Measurements from ENCODE around the gene B3GNT3. TPM values are rescaled to one million over a fixed set of nuclear protein-coding genes. Genes with fewer than 3 reads are reported as not detected.
A peak's percentile ranks its signal among the peaks of the same experiment; 100 is the strongest.
"Not testable (repeated sequence)": the region's sequence is repeated elsewhere in the genome, so short reads cannot be mapped to it uniquely, and the experiment has no call there.

B3GNT3 gene
- total RNA-seq, 1 experiment from 2014 or later = not detected

DNA sequence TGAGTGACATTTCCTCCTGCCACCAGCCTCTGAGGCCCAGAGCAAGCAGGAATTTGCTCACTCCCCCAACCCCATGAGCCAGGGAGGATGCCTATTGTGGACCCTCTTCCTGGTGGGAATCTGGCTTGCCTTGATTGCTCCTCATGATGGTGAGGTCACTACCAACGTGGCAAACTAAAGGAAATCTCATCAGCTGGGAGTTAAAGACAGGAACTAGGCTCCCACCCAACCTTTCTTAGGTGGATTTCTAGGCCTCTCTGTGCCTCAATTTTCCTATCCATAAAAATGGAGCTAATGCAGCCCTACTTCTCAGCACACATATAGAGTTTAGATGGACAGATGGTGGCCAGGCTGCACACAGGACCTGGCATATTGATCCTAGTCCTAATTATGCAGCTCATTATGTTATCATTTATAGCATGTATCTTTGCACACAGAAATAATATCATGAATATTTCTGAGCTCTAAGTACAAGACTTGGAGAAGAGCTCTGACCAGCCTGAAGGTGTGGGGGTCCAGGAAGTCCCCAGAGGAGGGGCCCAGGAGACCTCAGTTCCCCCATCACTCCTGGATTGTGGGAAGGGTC lies 2.0 kb downstream of the B3GNT3 start:
- no peak for DNase-seq (ENCODE audit: low read depth)

- peak; percentile 41 for DNase-seq (ENCODE audit: low read depth)
These were observed 2.7 kb downstream of the B3GNT3 start for GRCh38 chr19:17797424-17798201.

DNA sequence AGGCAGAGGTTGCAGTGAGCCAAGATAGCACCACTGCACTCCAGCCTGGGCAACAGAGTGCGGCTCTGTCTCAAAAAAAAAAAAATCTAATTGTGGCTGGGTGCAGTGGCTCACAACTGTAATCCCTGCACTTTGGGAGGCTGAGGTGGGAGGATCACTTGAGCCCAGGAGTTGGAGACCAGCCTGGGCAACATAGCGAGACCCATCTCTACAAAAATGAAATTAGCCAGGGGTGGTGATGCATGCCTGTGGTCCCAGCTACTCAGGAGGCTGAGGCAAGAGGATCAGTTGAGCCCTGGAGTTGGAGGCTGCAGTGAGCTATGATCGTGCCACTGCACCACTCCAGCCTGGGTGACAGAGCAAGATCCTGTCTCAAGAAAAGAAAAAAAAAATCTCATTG lies 3.7 kb downstream of the B3GNT3 start:
- not testable (repeated sequence) for DNase-seq (ENCODE audit: low read depth)

- DNase-seq (ENCODE audit: low read depth) = no peak
These were observed 7.4 kb downstream of the B3GNT3 start for GRCh38 chr19:17802137-17802858.

DNA sequence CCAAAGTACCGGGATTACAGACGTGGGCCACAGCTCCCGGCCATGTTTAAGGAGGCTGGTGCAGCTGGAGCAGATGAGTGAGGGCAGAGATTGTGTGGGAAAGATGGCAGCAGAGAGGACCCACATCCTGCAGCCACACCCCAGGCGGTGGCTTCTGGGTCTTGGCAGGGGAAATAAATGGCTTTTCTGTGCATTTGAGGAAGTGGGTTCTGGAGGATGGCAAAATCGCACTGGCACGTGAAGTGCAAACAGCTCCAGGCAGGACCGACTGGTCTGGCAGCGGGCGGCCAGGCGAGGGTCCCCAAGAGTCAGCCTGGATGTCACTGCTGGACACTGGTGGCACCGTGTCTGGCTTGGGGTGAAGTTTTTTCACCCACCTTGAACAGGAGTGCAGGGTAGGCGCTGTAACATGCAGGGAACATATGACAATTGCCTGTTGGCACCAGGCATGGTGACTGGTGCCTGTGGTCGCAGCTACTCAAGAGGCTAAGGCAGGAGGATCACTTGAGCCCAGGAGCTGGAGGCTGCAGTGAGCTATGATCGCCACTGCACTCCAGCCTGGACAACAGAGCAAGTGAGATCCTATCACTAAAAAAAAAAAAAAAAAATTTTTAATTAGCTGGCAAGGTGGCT lies 8.4 kb downstream of the B3GNT3 start:
- DNase-seq (ENCODE audit: low read depth) = no peak

DNA sequence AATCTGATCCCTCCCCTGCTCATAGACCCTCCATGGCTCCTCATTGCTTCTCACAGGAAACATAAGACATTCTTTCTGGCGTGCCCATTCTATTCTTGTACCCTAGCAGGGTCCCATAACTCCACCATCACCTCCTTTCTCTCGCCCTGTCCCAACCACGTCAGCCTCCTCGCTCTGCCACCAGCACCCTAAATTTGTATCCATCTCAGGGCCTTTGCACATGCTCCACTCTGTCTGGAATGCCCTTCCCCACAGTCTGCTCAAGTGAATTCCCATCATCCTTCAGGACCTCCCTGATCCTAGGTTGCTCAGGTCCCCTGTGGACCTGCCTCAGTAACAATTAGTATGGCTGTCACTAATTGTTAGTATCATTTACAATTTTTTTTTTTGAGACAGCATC lies 10.5 kb downstream of the B3GNT3 start:
- no peak for DNase-seq (ENCODE audit: low read depth)

DNA sequence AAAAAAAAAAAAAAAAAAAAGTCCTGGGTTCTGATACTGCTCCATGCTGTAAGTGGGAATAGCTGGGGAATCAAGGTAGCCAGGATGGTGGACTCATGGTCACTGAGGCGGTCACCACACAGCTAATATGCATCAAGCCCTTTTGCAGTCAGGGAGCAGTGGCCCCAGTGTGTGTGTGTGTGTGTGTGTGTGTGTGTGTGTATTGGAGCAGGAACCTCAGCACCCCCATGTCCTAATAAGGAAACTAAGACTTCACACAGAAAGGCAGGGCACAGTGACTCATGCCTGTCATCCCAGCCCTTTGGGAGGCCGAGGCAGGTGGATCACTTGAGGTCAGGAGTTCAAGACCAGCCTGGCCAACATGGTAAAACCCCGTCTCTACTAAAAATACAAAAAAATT lies 12.0 kb downstream of the B3GNT3 start:
- DNase-seq (ENCODE audit: low read depth) = no peak

DNA sequence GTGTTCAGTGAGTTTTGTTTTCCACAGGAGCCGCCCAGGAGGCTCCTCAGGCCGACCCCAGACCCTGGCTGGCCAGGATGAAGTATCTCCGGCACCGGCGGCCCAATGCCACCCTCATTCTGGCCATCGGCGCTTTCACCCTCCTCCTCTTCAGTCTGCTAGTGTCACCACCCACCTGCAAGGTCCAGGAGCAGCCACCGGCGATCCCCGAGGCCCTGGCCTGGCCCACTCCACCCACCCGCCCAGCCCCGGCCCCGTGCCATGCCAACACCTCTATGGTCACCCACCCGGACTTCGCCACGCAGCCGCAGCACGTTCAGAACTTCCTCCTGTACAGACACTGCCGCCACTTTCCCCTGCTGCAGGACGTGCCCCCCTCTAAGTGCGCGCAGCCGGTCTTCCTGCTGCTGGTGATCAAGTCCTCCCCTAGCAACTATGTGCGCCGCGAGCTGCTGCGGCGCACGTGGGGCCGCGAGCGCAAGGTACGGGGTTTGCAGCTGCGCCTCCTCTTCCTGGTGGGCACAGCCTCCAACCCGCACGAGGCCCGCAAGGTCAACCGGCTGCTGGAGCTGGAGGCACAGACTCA lies 12.9 kb downstream of the B3GNT3 start:
- DNase-seq (ENCODE audit: low read depth) = no peak

DNA sequence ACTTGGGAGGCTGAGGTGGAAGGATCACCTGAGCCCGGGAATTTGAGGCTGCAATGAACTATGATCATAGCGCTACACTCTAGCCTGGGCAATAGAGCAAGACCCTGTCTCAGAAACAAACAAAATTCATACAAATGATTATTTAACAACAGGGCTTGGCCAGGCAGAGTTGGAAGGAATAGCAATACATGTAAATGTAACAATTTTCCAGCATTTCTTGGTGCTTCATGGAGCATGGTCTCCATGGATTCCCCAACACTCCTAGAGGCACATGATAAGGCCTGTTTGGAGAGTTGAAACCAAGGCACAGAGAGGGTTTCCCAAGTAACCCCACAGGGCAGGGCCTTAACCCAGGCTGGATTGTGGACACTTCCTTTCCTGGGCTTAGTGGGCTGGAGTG lies 16.2 kb downstream of the B3GNT3 start:
- no peak for DNase-seq (ENCODE audit: low read depth)

GRCh38 chr19:17811681-17812080 lies 16.7 kb downstream of the B3GNT3 start:
- DNase-seq (ENCODE audit: low read depth) = no peak

DNA sequence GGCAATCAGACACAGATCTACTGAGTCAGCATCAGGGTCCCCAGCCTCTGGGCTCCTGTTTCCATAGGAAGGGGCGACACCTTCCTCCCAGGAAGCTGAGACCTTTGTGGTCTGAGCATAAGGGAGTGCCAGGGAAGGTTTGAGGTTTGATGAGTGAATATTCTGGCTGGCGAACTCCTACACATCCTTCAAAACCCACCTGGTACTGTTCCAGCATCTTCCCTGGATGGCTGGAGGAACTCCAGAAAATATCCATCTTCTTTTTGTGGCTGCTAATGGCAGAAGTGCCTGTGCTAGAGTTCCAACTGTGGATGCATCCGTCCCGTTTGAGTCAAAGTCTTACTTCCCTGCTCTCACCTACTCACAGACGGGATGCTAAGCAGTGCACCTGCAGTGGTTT lies 17.2 kb downstream of the B3GNT3 start:
- no peak for DNase-seq (ENCODE audit: low read depth)

- DNase-seq (ENCODE audit: low read depth) = no peak
These were observed 22.9 kb downstream of the B3GNT3 start for GRCh38 chr19:17817668-17818363.

DNA sequence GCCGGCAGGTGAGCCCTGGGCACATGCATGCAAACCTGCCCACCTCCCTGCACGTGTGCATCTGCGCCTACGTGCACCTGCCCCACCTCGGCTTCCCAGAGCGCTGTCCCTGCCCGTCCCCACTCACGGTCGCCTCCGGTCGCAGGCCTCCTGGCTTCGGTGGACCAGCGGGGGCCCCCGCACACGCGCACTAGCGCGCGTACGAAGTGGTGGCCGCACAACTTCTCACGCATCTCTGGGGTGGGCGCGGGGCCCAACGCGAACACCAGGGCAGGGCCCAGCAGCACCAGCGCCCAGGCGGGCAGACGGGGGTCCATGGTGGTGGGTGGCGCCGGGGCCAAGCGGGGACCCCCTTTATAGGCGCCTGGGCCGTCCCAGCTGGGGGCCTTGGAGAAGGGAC lies 26.3 kb downstream of the B3GNT3 start, which contains the start of gene INSL3:
Gene INSL3 (minus strand): TSS at position 330 of the 400 bp plus-strand sequence. CDS start 13 bp downstream, at position 317.
- DNase-seq (ENCODE audit: low read depth) = no peak

- DNase-seq (ENCODE audit: low read depth) = no peak
These were observed 29.4 kb downstream of the B3GNT3 start for GRCh38 chr19:17824339-17824738.

- DNase-seq (ENCODE audit: low read depth) = no peak
These were observed 31.6 kb downstream of the B3GNT3 start for GRCh38 chr19:17826508-17827056.

- DNase-seq (ENCODE audit: low read depth) = no peak
These were observed 35.1 kb downstream of the B3GNT3 start for GRCh38 chr19:17829855-17830566.

DNA sequence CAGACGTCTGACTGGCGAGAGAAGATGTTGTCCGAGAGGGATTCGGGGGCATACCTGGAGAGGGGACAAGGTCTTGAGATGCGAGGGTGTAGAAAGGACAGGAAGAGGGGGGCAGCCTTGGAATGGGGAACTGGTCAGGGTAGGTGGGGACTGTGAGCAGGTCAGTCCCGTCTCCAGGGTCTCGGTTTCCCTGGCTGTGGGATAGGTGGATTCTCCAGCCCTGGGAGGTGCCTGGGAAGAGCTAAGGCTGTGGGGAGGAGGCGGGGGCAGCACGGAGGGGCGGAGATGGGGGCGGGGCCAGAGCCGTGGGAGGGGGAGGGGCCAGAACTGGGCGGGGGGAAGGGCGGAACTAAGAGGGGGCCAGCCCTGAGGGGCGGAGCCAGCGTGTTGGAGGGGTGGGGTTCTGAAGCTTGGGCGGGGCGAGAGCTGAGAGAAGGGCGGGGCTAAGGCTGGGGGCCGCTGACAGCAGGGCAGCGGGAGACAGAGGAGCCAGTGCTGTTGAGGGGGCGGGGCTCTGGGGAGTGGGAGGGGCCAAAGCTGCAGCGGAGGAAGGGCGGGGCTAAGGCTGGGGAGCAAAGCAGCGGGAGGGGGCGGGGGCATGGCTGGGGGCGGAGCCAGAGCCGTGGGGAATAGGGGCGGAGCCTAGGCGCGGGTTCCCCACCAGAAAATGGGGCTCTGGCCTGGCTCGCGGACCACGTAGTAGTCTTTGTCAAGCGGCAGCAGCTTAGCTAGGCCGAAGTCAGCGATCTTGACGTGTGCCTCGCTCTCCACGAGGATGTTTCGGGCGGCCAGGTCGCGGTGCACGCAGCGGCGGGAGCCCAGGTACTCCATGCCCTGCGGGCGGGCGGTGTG lies 35.9 kb downstream of the B3GNT3 start:
- DNase-seq (ENCODE audit: low read depth) = peak; percentile 33

- DNase-seq (ENCODE audit: low read depth) = no peak
These were observed 36.5 kb downstream of the B3GNT3 start for GRCh38 chr19:17831419-17831888.

Data from LHCN-M2 (cell line).